Stimulated activated CD4-positive, alpha-beta T cell treated with anti-CD3 and anti-CD28 coated beads, Interleukin-2, amount 100 ng/mL, for 48 hours (primary cell): ENCODE data around the gene SLC26A2.

Source experiments
- DNase-seq, 2 donors: peaks; one replicate each; pipeline ENCODE4 v3.0.0-alpha.2; 2020

Gene SLC26A2

DNA sequence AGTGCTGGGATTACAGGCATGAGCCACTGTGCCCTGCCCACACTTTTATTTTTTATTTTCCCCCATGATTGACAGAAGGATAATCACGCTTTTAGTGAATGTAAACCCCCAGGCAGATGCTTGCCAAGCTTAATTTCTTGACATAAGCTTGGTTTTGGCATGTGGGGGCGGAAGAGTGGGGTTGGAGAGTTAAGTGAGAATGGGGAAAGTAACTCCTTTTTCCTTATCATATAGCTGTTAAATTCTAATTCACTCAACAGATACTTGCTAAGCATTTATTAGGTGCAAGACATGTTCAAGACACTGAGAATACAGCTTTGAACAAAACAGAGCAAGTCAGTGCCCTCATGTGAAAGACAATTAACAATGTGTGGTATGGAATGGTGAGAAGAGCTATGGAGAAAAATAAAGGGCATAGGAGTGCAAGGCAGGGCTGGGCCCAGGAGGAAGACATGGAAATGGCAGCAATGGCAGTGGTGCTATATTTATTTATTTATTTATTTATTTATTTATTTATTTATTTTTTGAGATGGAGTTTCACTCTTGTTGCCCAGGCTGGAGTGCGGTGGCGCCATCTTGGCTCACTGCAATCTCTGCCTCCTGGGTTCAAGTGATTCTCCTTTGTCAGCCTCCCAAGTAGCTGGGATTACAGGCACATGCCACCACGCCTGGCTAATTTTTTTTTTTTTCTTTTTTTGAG is 2.2 kb downstream of the SLC26A2 start:
- DNase-seq, result no peak

DNA sequence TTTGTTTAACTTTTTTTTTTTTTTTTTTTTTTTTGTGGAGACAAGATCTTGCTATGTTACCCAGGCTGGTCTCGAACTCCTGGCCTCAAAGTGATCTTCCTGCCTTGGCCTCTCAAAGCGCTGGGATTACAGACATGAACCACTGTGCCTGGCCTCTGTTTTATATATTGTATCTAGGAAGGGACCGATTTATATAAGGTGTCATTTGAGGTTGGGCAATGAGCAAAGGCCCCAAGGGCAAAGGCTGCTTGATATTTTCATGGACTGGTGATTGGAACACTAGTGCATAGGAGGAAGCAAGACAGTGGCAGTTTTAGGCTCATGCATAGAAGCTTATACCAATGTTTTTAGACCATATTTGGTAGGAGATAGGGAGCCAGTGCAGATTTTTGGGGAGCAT is 3.2 kb downstream of the SLC26A2 start:
- no peak for DNase-seq

DNA sequence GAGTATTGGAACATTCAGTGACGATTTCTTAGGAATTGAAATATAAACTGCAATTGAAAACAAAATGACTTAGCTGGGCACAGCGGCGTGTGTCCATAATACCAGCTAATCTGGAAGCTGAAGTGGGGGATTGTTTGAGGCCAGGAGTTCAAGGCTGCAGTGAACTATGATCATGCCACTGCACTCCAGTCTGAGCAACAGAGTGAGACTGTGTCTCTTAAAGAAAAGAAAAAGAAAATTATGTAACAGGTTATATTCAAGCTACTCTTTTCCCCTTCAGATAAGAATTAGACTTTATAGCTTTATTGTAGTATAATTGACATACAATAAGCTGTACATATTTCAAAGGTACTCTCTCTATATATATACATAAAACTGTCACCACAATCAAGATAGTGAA is 6.4 kb downstream of the SLC26A2 start:
- no peak for DNase-seq

DNA sequence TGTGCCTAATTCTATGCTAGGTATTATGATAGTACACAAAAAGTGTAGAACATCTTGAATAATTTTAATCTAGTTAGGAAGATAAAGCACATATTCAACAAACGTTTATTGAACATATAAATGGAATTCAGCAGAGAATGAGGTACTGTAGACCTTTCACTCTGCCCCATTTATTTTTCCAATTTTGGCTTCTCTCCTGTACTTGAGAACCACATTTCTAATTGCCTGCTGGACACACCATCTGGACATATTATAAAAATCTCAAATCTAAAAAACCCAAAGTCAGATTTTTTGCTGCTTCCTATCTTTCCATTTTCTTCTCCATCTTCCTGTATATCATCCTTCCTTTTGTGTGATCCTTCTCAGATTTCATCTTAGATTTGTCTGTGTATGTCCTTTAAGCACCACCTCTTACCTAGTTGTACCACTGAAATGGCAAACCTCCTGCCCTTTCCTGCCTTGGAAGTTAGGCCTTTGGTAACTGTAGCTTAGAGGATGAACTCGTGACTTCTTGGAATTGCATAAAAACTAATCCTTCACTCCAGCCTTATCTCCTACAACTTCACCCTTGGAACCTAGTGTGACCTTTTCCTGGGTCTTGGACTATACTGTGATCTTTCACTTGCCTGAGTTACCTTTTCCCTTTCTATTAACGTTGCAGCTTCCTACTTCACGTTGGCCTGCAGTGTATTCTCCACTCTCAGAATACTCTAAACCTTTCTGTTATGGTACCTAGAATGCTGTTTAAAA is 8.8 kb downstream of the SLC26A2 start:
- no peak for DNase-seq

DNA sequence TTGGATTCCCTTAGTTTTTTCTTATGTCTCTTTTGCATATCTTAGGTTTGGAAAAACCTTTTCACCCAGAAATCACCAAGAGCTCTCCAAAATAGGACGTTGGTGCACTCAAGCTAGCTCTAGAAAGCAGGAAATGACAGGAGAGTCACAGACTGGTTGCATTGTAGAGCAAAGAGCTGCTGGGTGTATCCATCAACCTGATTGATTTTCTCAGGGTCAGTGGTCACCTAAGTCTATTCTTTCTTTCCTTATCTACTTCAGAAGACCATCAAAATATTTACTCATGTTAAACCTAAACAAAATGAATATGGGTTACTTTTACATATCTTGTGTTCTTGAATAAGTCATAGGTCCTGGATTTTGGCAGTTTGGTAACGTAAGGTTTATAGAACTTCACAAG is 14.9 kb downstream of the SLC26A2 start:
- DNase-seq, result no peak

DNA sequence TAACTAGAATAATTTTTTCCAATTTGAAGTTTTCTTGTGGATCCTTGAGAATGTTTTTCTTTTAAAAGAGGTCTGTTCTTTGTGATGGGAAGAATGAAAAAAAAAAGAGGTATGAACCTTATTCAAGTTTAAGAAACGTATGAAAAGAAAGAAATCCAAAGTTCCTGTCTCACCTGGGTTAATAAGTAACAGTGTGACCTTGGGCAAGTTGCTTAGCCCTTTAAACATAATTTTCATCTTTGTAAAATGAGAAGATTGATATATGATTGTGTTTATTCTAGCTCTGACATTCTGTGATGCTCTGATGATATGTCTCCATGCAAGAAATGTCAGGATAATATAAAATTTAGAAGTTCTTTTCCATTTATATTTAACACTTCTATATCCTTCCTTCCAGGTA is 19.3 kb downstream of the SLC26A2 start:
- DNase-seq, result no peak

DNA sequence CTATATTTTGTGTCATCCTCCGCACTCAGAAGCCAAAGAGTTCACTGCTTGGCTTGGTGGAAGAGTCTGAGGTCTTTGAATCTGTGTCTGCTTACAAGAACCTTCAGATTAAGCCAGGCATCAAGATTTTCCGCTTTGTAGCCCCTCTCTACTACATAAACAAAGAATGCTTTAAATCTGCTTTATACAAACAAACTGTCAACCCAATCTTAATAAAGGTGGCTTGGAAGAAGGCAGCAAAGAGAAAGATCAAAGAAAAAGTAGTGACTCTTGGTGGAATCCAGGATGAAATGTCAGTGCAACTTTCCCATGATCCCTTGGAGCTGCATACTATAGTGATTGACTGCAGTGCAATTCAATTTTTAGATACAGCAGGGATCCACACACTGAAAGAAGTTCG is 20.6 kb downstream of the SLC26A2 start:
- DNase-seq, result no peak

DNA sequence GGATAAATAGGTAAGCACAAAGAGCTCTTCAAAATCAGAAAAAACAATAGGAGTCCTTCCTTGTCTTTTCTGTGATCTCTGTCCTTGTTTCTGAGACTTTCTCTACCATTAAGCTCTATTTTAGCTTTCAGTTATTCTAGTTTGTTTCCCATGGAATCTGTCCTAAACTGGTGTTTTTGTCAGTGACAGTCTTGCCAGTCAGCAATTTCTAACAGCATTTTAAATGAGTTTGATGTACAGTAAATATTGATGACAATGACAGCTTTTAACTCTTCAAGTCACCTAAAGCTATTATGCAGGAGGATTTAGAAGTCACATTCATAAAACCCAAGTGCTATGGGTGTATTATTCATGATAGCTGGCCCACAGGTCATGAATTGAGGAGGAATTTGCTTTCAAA is 21.9 kb downstream of the SLC26A2 start:
- no peak for DNase-seq

DNA sequence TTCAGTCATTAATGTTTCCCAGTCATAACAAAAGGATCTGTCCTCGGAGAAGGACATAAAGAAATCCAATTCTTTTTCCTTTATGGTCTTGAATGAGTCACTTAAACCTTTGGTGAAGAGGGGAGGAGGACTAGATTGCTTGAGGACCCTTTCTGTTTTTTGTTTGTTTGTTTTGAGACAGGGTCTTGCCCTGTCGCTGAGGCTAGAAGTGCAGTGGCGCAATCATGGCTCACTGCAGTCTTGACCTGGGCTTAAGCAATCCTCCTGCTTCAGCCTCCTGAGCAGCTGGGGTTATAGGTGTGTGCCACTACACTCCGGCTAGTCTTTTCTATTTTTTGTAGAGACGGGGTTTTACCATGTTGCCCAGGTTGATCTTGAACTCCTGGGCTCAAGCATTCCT is 27.6 kb downstream of the SLC26A2 start:
- no peak for DNase-seq

DNA sequence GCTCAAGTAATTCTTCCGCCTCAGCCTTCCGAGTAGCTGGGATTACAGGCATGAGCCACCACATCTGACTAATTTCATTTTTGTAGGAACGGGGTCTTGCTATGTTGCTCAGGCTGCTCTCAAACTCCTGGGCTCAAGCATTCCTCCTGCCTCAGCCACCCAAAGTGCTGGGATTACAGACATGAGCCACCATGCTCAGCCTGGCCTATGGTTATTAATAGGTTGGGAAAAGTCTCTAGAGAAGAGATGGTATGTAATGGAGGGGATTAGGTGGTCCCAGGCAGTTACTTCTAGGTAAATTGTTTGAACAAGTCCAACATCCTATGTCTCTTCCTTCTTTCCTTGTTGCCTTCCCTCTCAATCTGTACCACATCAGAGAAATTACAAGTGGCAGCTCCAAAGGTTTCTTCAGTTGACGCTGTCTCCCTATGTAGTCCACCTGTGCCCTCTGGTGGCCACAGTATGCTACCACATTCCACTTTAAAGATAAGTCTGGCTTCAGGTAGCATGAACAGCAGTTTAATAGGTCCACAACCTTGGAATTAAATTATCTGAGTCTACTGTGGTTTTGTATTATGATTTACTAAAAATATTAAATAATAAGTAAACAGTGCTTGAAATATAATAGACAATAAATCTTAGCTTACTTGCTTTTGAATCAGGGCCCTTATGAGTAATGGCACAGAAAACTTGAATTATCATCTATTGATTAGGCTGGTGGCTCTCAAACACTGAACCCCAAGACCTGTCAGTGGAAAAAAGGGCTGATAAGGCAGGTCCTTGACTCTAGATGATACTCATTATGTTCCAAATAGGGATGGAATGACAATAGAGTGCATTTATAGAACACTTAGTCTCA is 30.2 kb downstream of the SLC26A2 start:
- peak; percentile 55 to 56 for DNase-seq

DNA sequence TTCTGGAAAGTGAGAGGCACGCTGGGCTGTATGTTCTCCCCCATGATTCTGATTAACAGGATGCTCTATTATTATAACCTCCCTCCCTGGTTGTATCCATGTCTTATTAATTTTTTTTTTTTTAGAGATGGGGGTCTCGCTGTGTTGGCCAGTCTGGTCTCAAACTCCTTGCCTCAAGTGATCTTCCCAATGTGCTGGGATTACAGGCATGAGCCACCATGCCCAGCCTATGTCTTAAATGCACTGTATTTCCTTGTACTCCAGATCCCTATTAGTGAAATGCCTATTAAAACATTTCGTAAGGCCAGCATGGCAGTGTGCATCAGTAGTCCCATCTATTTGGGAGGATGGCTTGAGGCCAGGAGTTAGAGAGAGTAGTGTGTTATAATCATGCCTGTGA is 32.9 kb downstream of the SLC26A2 start:
- no peak for DNase-seq

DNA sequence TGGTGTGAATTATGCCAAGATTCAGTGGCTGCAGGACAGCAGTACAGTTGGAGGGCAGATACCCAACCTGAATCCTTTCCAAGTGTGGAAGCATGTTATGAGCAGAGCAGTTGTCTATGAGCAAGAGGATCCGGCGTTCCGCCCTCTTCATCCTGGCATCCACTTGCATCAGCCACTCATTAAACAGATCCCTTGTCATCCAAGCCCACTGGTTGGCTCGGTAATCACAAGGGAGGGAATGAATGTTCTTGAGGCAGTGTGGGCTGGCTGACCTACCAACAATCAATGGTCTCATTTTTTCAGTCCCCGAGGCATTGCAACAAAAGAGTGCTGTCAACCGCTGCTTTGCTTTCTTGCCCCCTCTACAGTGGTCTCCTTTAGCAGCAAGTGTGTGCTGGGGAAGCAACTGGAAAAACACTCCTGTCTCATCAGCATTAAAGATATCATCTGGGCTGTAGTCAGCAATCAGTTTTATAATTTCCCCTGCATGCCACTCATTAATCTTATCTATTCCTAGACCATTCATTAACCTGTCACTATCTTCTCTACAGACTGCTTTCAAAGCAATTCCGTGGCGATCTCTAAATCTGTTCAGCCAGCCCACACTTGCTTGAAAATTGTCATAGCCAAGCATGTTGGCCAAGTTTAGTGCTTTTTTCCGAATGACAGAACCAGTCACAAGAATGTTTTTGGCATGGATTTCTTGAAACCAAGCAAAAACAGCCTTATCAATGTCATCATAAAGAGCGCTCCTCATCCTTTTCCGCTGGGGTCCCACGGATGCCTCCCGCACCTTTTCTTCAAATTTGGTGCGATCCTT is 35.0 kb downstream of the SLC26A2 start:
- no peak for DNase-seq

DNA sequence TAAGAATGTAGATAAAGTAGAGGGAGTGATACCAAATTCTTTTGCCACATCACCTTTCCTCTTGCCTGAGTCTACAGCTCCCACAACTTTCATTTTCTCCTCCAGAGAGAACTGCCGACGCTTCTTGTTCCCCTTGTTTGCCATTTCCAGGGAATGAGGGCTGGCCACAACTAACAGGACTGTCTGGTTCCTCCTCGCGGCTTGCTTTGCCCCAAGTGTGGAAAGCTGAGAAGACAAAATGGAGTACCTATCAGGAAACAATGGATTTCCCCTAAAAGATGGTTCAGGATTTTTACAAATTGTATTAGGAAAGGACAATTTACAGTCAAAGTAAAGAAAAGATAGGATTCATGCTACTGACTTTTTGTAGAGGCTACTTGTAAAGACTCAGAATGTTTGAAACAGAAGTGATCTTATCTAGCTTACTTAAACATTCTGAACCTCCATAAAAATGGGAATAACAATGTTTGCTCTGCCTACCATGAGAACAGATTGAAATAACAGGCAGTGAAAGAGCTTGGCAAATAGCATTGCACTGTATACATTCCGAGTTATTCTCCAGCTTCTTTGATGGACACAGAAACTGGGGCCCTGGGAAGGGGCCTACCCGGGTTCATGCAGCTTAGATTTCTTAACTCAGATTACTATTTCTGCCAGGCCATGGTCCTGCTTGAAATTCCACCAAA is 35.8 kb downstream of the SLC26A2 start:
- DNase-seq, result no peak

DNA sequence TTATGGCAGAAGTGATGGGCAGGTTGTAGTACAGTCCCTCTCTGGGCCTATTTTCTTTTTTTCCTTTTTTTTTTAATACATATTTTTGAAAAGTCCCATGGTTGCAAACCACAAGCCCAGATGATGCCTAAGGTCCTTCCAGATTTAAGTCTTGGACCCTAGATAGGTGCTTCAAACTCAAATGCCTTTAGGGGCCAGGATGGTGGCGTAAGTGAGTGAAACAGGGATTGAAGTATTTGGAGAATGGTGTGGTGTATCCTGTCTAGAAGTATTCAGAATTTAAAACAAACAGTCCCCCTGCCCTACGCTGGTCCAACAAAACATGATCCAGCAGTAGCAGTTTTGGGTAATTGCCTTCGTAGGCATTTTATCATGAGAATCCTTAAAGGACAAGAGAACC is 37.7 kb downstream of the SLC26A2 start:
- no peak for DNase-seq

DNA sequence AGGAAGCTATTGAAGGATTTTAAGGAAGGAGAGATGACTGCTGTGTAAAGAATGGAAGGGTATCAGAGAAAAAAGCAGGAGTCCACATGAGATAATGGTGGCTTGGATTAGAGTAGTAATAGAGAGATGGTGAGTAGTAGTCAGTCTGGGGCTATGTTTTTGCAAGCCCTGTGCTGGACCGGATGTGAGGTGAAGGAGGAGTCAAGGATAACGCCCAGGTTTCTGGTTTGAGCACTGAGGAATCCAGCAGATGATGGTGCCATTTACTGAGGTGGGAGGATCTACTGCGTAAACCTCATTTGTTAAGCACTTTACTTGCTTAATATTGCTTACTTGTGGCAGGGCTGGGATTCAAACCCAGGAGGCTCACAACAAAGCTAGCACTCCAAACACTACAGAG is 38.8 kb downstream of the SLC26A2 start:
- DNase-seq, result no peak

DNA sequence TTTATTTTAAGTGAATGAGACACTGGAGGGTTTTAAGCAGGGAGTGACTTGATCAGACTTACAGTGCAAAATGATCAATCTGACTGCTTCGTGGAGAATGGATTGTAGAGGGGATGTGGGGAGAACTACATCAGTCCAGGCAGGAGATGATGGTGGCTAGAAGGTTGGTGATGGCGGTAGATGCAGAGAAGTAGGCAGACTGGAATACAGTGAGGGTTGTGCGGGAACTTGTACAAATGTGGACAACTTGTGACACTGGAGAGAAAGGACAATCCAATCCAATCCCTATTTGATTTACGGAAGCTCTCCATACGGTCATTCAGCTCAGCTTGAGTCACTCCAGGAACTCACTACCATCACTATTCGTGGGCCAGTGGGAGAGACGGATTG is 39.3 kb downstream of the SLC26A2 start:
- no peak for DNase-seq

DNA sequence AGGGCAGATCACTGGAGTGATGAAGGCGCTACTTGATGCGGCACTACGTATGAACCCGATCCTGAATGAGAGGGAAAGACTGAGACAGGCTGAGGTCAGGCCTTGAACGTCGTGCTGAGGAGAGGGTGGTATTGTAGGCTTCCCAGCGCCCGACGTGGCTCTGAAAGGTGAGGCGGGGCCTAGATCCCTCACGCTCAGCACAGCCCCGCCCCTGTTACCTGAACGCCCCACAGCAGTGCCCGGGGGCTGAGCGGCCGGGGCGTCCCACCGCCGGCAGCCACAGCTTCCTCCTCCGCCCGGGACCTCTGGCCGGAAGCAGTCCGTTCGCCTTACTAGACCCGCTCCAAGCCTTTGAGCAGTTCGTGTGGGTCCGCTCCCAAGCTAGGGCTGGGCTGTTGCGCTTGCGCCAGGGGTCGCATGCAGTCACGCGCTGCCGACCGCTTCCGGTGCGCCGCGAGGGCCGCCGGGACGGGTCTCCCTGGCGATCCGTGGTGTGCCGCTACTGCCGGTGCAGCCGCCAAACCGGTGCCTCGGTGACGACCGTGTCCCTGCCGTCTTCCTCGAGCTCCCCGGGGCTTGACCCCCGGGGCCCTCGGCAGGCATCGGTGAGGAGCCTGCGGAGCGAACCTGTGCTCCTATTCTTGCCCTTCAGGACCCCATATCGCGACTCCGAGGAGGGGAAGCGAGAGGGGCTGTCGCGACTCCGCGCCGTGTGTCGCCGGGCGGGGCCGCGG is 39.9 kb downstream of the SLC26A2 start, which contains the start of the genes HMGXB3 and TIGD6:
Gene HMGXB3, plus strand, starts transcription at position 484 of the 734 bp plus-strand sequence. CDS start 4,114 bp downstream, outside the sequence.
Gene TIGD6, minus strand, starts transcription at position 399 of the 734 bp plus-strand sequence. CDS start 4,306 bp downstream, outside the sequence.
- peak; percentile 82 for DNase-seq

DNA sequence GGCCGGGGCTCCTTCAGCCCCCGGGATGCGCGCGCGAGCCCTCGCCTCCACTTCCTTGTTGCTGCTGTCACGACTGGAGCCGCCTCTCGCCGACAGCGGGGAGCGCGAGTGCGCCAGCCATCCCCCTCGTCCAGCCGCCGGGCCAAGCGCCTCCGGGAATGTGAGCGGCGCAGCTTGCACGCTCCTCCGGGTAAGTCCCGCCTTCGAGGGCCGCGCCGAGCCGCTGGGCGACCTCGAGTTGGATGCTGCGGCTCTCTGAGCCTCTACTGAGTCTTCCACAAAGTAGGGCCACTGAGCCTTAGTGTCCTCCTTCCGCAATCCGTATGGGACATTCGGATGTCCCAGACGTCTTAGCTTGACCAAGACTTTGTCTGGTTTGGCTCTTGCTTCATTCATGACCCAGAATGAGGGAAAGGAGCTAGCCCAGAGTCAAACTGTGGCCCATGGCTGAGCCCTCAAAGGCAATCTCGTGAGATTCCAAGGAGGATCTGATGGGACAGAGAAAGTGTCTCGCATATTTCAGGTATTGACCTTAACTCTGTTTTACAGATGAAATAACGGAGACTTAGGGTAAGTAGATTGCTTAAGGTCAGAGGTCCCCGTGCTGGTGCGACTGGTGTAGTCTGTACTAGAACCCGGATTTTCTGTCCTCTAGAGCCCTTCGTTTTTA is 40.6 kb downstream of the SLC26A2 start:
- peak; percentile 11 to 44 for DNase-seq

DNA sequence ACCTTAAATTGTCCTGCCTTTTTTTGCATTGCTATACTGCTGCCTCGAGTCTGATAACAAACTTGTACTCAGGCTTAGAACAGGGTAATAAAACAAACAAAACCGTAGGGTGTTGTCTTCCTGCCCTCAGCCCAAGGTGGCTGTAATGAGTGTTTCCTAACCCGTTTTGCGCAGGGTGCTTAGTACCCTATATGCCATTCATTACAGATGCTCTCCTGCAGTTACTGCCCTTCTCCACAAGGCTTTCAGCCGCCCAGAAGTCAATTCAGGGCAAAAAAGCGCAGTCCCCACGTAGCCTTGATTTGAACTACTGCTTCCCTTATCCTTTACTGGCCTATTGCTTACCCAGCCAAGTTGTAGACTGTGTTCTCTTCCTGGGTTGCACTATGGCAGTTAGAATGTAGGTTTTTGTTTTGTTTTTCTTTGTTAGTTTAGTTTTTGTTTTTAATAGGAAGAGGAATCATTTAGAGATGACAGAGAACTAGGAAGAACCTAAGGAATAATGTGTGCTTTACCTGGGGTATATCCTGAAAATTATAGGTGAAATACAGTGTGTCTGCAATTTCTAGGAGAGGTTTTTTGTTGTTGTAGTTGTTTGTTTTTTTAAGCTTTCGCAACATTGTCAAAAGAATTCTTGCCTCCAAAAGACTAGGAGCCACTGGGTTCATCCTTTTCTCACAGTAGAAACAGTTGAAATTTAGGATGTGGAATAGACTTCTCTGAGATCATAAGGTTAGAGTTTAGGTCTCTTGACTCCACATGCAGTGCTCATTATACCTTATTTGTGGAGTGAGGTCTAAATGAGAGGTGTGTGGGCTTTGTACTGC is 41.3 kb downstream of the SLC26A2 start:
- DNase-seq, result peak; percentile 40 to 46

DNA sequence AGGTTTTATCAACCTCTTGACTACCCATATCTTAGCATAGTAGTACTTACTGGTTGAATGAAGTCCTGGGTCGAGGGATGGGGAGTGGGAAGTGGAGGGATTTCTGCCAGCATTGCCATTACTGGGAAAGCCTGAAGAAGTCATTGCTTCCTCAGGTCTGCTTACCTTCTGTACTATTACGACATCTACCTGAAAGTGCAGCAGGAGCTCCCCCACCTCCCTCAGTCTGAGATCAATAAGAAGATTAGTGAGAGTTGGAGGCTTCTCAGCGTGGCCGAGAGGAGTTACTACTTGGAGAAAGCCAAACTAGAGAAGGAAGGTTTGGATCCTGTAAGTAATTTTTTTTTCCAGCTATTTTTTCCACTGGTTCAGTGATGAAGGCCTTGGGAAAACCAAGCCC is 45.8 kb downstream of the SLC26A2 start:
- DNase-seq, result no peak
